Activated CD8-positive, alpha-beta memory T cell treated with anti-CD3 and anti-CD28 coated beads, Interleukin-2, amount 10 ng/mL, durations not matched to agents 7 days and 5 days (primary cell): ENCODE results near the gene CKAP4. TPM values are rescaled to one million over a fixed set of nuclear protein-coding genes. Genes with fewer than 3 reads are reported as not detected.

Experiments used
- ATAC-seq: fragments of 150-1000 bp; cut with Tn5 transposase; one replicate; pipeline ENCODE4 v1.10.0; 2021; ENCODE audit warnings: moderate library complexity
- CTCF ChIA-PET: fragments of 350-600 bp; sonication (Branson Sonifier 250); formaldehyde crosslinking; loops from one replicate; lab custom pipeline; 2021; ENCODE audit warnings: antibody characterized with exemption; lab: Charles Lee
- DNase-seq: peaks from one replicate; pipeline ENCODE4 v3.0.0-alpha.2; 2020
- H3K27ac Mint-ChIP-seq: one replicate; pipeline ENCODE4 v1.8.0; 2021; ENCODE audit warnings: mild to moderate bottlenecking, mixed read lengths
- H3K27me3 Mint-ChIP-seq: one replicate; pipeline ENCODE4 v1.8.0; 2021; ENCODE audit warnings: mixed read lengths
- H3K36me3 Mint-ChIP-seq: one replicate; pipeline ENCODE4 v1.8.0; 2021; ENCODE audit warnings: mild to moderate bottlenecking, mixed read lengths
- H3K4me1 Mint-ChIP-seq: one replicate; pipeline ENCODE4 v1.8.0; 2021; ENCODE audit warnings: mixed read lengths
- H3K4me3 Mint-ChIP-seq: one replicate; pipeline ENCODE4 v1.8.0; 2021; ENCODE audit warnings: mild to moderate bottlenecking, moderate library complexity, mixed read lengths
- H3K9me3 Mint-ChIP-seq: one replicate; pipeline ENCODE4 v1.8.0; 2022; ENCODE audit warnings: low read depth, mixed read lengths
- total RNA-seq, 2 experiments: library from RNA; stranded (reverse); gene quantifications; one replicate each; pipeline ENCODE4 v1.2.3, GENCODE V29; 2021

Gene CKAP4
- total RNA-seq, 2 experiments from 2014 or later, result 1.1 to 3.7 TPM

- Mint-ChIP-seq H3K27me3 (peaks cover 26% of the 10 kb centered on the region), H3K9me3 (no peaks in the 10 kb centered on the region), H3K4me1 (no peaks in the 10 kb centered on the region), H3K27ac (no peak overlapping the region), H3K36me3 (no peaks in the 10 kb centered on the region), H3K4me3 (no peak overlapping the region)
- ATAC-seq, result no peak
- CTCF ChIA-PET, result no interaction called here
- no peak for DNase-seq
Measured at GRCh38 chr12:106195621-106196027, 52.2 kb downstream of the CKAP4 start.

DNA sequence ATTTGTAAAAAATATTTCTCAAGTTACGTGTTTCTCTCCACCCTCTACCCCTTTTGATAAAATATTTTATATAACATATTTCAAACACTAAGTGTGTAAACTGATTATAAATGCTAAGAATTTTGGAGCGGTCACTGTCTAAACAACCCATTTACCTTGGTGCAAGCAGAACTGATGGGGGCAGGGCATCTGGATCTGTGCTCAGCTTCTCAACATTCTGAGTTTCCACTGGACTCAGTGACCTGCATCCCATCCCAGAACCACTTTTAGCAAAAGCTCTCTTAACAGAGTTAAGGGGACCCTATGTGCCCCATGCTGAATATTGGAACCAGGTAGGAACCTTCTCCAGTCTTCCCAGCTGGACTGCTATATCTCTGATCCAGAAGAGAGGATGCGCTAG lies 53.5 kb downstream of the CKAP4 start:
- no peaks in the 10 kb centered on the region for H3K36me3 Mint-ChIP-seq
- H3K27me3 Mint-ChIP-seq, result peaks cover 28% of the 10 kb centered on the region

DNA sequence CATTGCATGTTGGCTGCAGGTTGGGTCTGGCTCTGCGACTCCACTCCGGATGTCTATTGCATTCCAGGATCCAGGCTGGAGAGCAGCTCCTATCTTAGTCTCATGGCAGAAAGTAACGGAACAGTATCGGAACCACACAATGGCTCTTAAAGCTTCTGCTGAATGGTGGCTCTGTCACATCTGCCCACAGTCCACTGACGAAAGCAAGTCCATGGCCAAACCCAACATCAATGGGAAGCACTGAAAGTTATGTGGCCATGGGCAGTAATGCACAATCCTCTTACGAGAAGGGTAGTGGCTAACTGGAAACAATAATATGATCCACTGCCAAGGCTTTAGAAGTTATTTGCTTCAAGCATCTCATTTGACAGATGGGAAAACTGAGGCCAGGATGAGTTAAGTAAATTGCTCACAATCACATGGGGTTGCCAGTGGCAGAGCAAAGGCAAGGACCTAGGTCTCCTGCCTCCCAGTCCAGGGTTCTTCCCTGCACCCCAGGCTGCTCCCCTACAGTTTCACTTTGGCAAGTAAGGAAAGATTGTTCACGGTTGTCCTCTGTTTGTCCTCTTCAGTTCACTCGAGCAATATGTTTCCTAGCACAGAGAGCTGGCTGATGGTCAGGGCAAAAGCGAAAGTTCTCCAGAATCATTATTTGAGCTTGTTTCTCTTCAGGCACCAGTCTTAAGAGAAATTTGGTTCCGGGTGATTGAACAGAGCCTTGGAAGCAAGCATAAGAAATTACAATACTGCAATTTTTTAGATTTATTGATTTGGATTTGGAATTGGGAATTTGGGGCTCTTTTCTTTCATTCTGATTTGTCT lies 54.2 kb downstream of the CKAP4 start:
- H3K9me3 Mint-ChIP-seq, result no peaks in the 10 kb centered on the region
- CTCF ChIA-PET, result no interaction called here
- peaks cover 30% of the 10 kb centered on the region for H3K27me3 Mint-ChIP-seq
- no peak for ATAC-seq
- no peak overlapping the region for H3K4me3 Mint-ChIP-seq
- H3K4me1 Mint-ChIP-seq, result no peaks in the 10 kb centered on the region
- H3K36me3 Mint-ChIP-seq, result no peaks in the 10 kb centered on the region
- no peak for DNase-seq
- H3K27ac Mint-ChIP-seq, result no peak overlapping the region

More for the DNA sequence above, 53.5 kb downstream of the CKAP4 start:
- H3K9me3 Mint-ChIP-seq, result no peaks in the 10 kb centered on the region
- H3K4me3 Mint-ChIP-seq, result no peak overlapping the region
- H3K4me1 Mint-ChIP-seq, result no peaks in the 10 kb centered on the region
- DNase-seq (no peak), ATAC-seq (no peak)
- no peak overlapping the region for H3K27ac Mint-ChIP-seq
- CTCF ChIA-PET, result no interaction called here

GRCh38 chr12:106192659-106193393 lies 55.0 kb downstream of the CKAP4 start:
- Mint-ChIP-seq H3K4me1 (no peaks in the 10 kb centered on the region), H3K9me3 (no peaks in the 10 kb centered on the region), H3K4me3 (no peak overlapping the region), H3K27me3 (peaks cover 32% of the 10 kb centered on the region), H3K36me3 (no peaks in the 10 kb centered on the region), H3K27ac (no peak overlapping the region)
- ATAC-seq (no peak), DNase-seq (no peak)
- CTCF ChIA-PET, result no interaction called here

- no peak for DNase-seq
Measured at GRCh38 chr12:106190581-106190980, 57.2 kb downstream of the CKAP4 start.

DNA sequence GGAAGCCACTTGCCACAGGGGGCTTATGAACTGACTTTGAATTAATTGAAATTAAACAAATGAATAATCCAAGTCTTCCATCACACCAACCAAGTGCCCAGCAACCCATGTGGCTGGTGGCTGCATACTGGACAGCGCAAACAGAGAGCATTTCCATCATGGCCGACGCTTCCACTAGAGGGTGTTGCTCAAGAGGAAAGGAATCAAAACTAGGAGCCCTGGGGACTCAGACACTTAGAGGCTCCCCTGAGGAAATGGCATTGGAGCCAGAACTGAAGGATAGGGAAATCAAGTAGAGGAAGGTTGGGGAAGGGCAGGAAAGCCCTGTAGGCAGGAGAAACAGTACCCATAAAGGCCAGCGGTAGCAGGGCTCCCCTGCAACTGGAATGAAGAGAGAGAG lies 58.5 kb downstream of the CKAP4 start:
- Mint-ChIP-seq H3K4me1 (no peaks in the 10 kb centered on the region), H3K4me3 (no peak overlapping the region), H3K27me3 (peaks cover 25% of the 10 kb centered on the region), H3K9me3 (no peaks in the 10 kb centered on the region), H3K27ac (no peak overlapping the region), H3K36me3 (no peaks in the 10 kb centered on the region)
- DNase-seq (no peak), ATAC-seq (no peak)
- CTCF ChIA-PET, result no interaction called here

More at GRCh38 chr12:106190581-106190980, 57.2 kb downstream of the CKAP4 start:
- no peak for ATAC-seq
- Mint-ChIP-seq H3K4me3 (no peak overlapping the region), H3K4me1 (no peaks in the 10 kb centered on the region), H3K27me3 (peaks cover 25% of the 10 kb centered on the region), H3K27ac (no peak overlapping the region), H3K36me3 (no peaks in the 10 kb centered on the region), H3K9me3 (no peaks in the 10 kb centered on the region)
- CTCF ChIA-PET, result no interaction called here

GRCh38 chr12:106188256-106188655 lies 59.6 kb downstream of the CKAP4 start:
- H3K27me3 Mint-ChIP-seq, result peaks cover 28% of the 10 kb centered on the region
- no peaks in the 10 kb centered on the region for H3K36me3 Mint-ChIP-seq
- H3K9me3 Mint-ChIP-seq, result no peaks in the 10 kb centered on the region
- CTCF ChIA-PET, result interaction anchor here (2.1 kb wide), 1 partner anchor 28 kb away, joined by 5 read pairs; no protein-coding TSS in a partner anchor
- H3K4me1 Mint-ChIP-seq, result no peaks in the 10 kb centered on the region
- DNase-seq (no peak), ATAC-seq (no peak)
- H3K4me3 Mint-ChIP-seq, result no peak overlapping the region
- no peak overlapping the region for H3K27ac Mint-ChIP-seq

Other genes starting within 250 kb of the CKAP4 start
- not detected for gene NUAK1, start 109.1 kb downstream of the CKAP4 start, total RNA-seq
- 1 to 10 TPM; 6.4 to 6.8 TPM for gene TCP11L2, start 54.7 kb upstream of the CKAP4 start, total RNA-seq
- 1 to 10 TPM; 3.7 to 6.3 TPM for gene POLR3B, start 109.7 kb upstream of the CKAP4 start, total RNA-seq